Measurements from ENCODE around the gene EFHB.
"Not testable (repeated sequence)": the region's sequence is repeated elsewhere in the genome, so short reads cannot be mapped to it uniquely, and the experiment has no call there.

Gene EFHB

GRCh38 chr3:19877656-19878055 is 56.4 kb downstream of the EFHB start:
- no peak overlapping the region for H3K4me2 ChIP-seq (ENCODE audit: low read length)
- H3K27me3 ChIP-seq (ENCODE audit: low read depth, low read length): no peaks in the 10 kb centered on the region
- H3K9me3 ChIP-seq (ENCODE audit: insufficient read depth, low read length): no peaks in the 10 kb centered on the region
- no peak overlapping the region for H3K27ac ChIP-seq (ENCODE audit: low read length)
- H4K20me1 ChIP-seq (ENCODE audit: insufficient read depth, low read length): no peaks in the 10 kb centered on the region
- H3K36me3 ChIP-seq (replicated peaks; ENCODE audit: low read depth, low read length): no peaks in the 10 kb centered on the region
- H2AFZ ChIP-seq (ENCODE audit: low read depth, low read length): no peak overlapping the region
- no peak for TF ChIP-seq CTCF (IDR thresholded peaks at IDR 0.05; ENCODE audit: low read depth, low read length)
- TF ChIP-seq EZH2phosphoT487 (IDR thresholded peaks at IDR 0.05; ENCODE audit: low read depth): no peak
- H3K4me1 ChIP-seq (ENCODE audit: low read length): peaks cover 5% of the 10 kb centered on the region
- no peaks in the 10 kb centered on the region for H3K79me2 ChIP-seq (ENCODE audit: low read length)
- H3K9ac ChIP-seq (ENCODE audit: low read length): no peak overlapping the region
- H3K4me3 ChIP-seq (ENCODE audit: low read length): no peak overlapping the region

DNA sequence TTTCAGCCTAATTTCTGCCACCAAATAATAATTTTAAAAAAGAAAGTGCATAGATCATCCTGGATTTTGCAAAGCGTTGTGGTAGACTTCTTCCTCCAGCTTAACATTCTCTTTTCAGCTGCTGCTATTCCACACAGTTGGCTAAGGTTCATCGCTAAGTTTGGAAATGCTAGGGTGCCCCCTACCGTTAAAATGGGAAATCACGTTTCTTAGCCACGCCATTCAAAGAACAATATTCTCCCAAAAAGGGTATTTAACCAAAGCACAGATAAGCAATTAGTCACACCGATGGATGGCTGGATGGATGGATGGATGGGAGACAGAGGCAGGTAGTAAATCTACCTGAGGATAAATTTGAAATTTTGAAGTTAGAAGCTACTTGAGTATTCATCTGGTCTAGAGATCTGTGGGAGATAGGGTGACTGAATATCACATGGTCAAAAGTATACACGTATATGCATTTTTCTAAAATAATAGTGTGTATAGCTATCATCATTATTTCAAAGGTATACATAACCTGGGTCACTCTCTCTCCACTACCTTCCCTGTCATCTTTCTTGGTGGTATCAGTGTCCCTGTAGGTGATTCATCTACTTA is 67.2 kb downstream of the EFHB start:
- no peak for TF ChIP-seq EZH2phosphoT487 (IDR thresholded peaks at IDR 0.05; ENCODE audit: low read depth)
- peak; percentile 94 for TF ChIP-seq CTCF (IDR thresholded peaks at IDR 0.05; ENCODE audit: low read depth, low read length)
- Histone ChIP-seq H3K79me2 (ENCODE audit: low read length) (no peaks in the 10 kb centered on the region), H3K4me2 (ENCODE audit: low read length) (peak overlapping the region; percentile 27), H3K36me3 (replicated peaks; ENCODE audit: low read depth, low read length) (no peaks in the 10 kb centered on the region), H3K9ac (ENCODE audit: low read length) (no peak overlapping the region), H3K9me3 (ENCODE audit: insufficient read depth, low read length) (no peaks in the 10 kb centered on the region), H2AFZ (ENCODE audit: low read depth, low read length) (no peak overlapping the region), H3K27me3 (ENCODE audit: low read depth, low read length) (no peaks in the 10 kb centered on the region), H3K4me1 (ENCODE audit: low read length) (no peaks in the 10 kb centered on the region), H4K20me1 (ENCODE audit: insufficient read depth, low read length) (no peaks in the 10 kb centered on the region), H3K4me3 (ENCODE audit: low read length) (no peak overlapping the region), H3K27ac (ENCODE audit: low read length) (no peak overlapping the region)

GRCh38 chr3:19855318-19855717 is 78.7 kb downstream of the EFHB start:
- not testable (repeated sequence) for H3K4me3 ChIP-seq (ENCODE audit: low read length); H3K9ac ChIP-seq (ENCODE audit: low read length); H3K36me3 ChIP-seq (replicated peaks; ENCODE audit: low read depth, low read length); H4K20me1 ChIP-seq (ENCODE audit: insufficient read depth, low read length); H3K27ac ChIP-seq (ENCODE audit: low read length); H3K9me3 ChIP-seq (ENCODE audit: insufficient read depth, low read length); H3K4me2 ChIP-seq (ENCODE audit: low read length); H3K27me3 ChIP-seq (ENCODE audit: low read depth, low read length); H2AFZ ChIP-seq (ENCODE audit: low read depth, low read length); H3K4me1 ChIP-seq (ENCODE audit: low read length); H3K79me2 ChIP-seq (ENCODE audit: low read length)

- H3K79me2 ChIP-seq (ENCODE audit: low read length); H4K20me1 ChIP-seq (ENCODE audit: insufficient read depth, low read length); H3K9ac ChIP-seq (ENCODE audit: low read length): not testable (repeated sequence)
These were observed 87.4 kb downstream of the EFHB start for GRCh38 chr3:19846609-19847008.

More at GRCh38 chr3:19846609-19847008, 87.4 kb downstream of the EFHB start:
- not testable (repeated sequence) for H3K4me2 ChIP-seq (ENCODE audit: low read length); H3K27me3 ChIP-seq (ENCODE audit: low read depth, low read length); H3K27ac ChIP-seq (ENCODE audit: low read length); H3K36me3 ChIP-seq (replicated peaks; ENCODE audit: low read depth, low read length); H2AFZ ChIP-seq (ENCODE audit: low read depth, low read length); H3K9me3 ChIP-seq (ENCODE audit: insufficient read depth, low read length); H3K4me1 ChIP-seq (ENCODE audit: low read length); H3K4me3 ChIP-seq (ENCODE audit: low read length)

Data from OCI-LY3 (cell line).